MV-4-11 (cell line): Measurements from ENCODE around the gene EPHB1.
A peak's percentile ranks its signal among the peaks of the same experiment; 100 is the strongest.
"Not testable (repeated sequence)": the region's sequence is repeated elsewhere in the genome, so short reads cannot be mapped to it uniquely, and the experiment has no call there.

ENCODE experiments used
- DNase-seq: peaks from one replicate; lab custom pipeline; 2025; lab: John Stamatoyannopoulos, UW

Gene EPHB1

DNA sequence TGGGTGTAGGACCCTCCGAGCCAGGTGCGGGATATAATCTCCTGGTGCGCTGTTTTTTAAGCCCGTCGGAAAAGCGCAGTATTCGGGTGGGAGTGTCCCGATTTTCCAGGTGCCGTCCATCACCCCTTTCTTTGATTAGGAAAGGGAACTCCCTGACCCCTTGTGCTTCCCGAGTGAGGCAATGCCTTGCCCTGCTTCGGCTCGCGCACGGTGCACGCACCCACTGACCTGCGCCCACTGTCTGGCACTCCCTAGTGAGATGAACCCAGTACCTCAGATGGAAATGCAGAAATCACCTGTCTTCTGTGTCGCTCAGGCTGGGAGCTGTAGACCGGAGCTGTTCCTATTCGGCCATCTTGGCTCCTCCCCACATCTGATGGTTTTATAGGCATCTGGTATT is 210.6 kb downstream of the EPHB1 start:
- not testable (repeated sequence) for DNase-seq

DNA sequence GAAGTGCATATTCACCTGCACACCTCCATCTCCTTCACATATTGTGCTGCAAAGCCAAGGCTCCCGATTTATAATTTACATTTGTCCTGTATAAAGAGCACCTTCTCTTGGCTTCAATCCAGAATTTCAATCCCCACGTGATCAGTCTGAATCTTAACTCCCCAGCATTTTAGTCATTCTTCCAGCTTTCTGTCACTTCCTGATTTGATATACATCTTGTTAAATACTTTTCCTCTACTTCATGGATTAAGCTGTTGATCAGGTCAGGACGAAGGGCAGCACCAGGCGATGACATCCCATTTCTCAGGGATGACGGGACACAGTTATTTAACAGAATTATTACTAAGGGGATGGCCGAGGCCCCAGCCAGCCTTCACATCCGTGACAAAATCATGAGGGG is 212.5 kb downstream of the EPHB1 start:
- no peak for DNase-seq

DNA sequence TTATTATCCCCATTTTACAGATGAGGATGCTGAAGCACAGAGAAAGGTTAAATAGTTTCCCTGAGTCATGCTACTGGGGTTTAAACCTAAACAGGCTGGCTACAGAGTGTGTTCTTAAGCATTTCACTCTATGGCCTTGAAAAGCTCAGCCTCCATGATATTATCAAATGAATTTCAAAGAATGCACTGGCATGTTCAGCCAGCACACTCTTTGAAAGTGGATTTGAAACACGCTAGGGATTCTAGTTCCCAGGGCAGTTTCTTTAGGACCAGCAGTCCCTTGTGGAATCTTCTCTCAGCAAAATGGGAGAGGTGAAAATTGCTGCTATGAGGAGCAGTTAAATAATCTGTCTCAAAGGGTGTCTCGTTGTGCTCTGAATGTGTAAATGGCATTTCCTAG is 213.3 kb downstream of the EPHB1 start:
- DNase-seq: no peak

DNA sequence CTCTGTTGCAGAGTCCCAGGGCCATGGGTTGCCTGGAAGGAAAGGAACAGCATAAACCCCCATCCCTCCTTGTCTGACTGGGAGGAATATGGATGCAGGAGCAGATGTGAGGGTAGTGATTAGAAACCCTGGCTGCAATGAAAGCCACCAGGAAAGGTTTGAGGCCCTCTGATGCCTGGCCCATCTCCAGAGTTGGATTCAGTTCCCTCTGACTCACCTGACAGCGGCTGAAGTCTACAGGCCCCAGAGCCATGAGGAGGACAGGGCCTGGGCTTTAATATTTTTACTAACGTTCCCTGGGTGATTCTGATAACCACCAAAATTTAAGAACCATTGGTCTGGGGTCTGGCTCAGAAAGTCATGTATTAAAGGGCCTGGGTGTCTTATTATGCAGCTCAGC is 214.0 kb downstream of the EPHB1 start:
- no peak for DNase-seq

DNA sequence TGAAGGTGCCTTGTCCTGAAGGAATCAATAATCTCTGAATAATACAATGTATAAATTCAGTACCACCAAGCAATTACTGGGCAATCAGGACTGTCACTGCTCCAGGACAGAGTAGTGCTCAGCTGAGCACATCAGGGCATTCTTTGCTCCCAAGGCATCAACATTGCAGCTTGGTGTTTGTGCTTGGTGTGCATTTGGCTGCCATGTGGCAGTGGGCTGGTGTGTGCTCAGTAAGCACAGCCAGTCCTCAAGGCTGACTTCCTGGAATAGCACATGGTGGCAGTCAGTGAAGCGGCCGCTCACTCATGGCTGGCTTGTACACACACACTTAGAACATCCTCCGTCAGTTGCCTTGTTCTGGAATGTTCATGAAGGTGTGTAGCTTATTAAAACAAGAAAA is 217.0 kb downstream of the EPHB1 start:
- DNase-seq: no peak

DNA sequence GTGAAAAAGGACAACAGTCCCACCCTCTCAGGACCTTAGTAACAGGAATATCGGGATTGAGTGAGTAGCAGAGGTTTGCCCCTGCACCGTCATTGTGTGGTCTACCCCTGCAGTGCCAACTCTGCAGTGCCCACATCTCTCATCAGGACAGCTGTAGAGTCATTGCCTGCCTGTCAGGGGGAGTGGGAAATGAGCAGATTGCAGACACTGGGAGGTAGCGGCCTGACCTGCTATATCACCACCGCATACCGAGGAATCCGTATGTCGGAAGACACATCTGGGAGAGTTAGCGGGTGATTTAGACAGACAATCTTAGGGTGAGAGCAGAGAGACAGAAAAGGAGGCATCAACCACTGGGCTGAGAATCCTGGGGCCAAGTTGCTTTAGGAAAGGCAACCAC is 218.1 kb downstream of the EPHB1 start:
- no peak for DNase-seq

DNA sequence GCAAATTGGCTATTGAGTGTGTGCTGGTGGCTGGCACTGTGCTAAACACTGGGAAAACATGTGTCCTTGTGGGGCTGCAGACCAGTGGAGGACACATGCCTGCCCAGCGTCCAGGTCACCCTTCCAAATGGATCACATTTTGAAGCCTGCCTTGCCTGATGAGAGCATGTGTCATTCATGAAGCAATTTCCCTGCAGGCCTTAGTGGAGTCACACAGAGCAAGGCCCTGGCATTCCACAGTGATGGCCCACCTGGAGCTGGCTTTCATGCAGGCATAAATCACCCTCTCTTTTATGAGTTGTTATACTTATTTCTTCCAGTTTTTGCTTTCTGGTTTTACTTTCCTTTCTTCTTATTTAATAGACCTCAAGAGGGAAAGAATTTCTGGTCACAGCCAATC is 219.5 kb downstream of the EPHB1 start:
- DNase-seq: no peak

DNA sequence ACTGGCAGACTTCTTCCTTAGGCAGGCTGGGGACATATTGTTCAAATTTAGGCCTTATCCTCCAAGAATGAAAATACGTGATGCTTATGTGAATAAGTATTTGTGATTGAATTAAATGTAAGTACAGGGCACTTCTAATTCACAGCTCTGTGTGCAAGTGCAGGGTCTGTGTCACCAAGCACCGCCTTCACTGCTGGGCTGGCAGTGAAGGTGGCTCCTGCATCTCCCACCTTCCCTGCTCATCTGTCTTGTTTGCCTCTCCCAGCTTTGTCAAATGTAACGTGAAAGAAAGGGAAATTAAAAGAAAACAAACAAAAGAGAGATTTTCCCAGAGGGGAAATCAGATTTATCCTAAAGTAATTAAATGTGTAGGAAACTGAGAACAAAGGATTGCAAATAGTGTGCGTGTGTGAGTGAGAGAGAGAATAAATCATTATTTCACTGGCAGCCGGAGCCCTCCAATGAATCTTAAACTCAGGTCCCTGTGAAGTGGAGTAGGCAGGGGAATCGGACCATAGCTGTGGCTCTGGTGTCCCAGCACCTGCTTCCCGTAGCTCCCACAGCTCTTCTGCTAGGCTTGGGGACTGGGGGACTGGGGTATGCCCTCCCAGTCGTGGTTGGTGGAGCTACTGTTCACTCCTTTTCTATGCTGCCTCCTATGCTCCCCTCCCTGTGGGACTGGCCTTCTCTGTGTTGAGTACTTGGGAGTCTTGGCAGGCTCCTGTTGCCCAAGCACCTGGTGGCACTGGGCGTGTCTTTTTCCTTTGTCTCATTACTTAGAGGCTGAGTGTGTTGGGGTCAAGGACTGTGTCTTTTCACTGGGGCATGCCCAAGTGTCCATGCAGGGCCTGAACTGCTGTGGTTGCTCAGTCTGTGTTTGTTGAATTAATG is 222.2 kb downstream of the EPHB1 start:
- DNase-seq: no peak

DNA sequence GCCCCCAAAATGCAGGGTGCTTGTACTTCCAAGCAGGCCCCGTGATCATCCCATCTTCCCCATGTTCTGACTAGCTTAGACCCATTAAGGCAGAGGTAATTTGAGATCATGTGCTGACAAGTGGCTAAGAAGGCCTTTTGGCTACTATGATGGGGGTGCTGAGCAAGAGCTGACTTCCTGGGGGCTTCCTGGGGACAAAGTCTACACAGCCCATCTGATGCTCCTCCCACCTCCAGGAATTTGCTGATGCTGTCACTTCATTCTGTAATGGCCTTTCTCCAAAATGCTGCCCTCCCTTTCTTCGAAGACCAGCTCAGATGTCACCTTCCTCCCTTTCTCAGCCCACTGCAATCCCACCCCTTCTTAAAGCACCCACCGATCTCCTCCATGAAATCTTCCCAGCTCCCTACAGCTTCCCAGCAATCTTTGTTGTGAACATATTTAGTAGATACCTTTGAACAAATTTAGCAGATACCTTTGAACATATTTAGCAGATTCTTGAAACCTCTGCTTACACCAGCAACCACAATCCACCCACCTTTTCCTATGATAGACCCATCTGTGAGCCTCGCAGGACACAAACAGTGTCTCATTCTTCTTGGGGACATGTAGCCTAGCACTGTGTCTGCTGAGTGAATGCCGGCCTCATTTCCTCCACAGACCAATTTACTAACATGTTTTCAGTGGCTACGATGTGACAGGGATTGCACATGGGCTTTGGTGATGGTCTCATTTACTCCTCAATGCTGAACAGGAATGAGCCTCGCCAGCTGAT is 223.3 kb downstream of the EPHB1 start:
- no peak for DNase-seq

DNA sequence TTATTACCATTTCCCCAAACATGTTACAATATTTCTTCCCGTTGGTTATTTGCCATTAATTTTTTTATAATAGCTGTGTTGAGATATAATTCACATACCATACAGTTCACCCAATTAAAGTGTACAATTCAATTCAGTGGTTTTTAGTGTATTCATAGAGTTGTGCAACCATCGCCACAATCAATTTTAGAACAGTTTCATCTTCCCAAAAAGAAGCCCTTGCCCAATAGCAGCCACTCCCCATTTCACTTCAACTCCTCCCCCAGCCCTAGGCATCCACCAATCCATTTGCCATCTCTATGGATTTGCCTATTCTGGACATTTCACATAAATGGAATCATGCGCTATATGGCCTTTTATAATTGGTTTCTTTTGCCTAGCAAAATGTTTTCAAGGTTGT is 225.1 kb downstream of the EPHB1 start:
- peak; percentile 85 for DNase-seq

DNA sequence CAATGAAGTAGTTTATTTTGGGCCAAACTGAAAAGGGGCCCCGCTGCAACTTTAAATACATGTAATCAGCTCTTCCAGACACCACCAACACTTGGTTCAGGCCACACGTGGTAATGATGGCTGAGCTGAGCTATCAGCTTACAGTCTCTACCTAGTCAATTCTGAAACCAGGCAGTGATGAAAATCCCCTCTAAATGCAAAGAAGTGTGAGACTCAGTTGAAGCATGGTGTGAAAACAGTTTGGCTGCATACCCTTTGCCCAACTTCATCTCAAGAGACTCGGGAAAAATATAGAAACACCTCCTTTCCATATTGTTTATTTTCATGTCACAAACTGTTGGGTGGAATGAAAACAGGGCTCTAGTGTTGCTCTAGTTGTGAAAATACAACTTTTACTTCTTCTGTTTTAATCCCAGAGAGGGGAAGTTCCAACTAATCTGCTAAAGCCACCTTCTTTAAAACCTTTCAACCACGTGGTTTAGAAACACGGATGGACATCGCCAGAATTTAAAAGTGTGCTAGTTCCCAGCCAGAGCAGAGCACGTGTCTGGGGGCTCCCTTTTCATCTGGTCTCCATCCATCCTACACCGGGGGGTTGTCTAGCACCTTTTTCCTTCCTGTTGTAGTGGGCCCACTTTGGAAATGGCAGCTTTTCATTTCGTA is 229.1 kb downstream of the EPHB1 start:
- DNase-seq: peak; percentile 59

DNA sequence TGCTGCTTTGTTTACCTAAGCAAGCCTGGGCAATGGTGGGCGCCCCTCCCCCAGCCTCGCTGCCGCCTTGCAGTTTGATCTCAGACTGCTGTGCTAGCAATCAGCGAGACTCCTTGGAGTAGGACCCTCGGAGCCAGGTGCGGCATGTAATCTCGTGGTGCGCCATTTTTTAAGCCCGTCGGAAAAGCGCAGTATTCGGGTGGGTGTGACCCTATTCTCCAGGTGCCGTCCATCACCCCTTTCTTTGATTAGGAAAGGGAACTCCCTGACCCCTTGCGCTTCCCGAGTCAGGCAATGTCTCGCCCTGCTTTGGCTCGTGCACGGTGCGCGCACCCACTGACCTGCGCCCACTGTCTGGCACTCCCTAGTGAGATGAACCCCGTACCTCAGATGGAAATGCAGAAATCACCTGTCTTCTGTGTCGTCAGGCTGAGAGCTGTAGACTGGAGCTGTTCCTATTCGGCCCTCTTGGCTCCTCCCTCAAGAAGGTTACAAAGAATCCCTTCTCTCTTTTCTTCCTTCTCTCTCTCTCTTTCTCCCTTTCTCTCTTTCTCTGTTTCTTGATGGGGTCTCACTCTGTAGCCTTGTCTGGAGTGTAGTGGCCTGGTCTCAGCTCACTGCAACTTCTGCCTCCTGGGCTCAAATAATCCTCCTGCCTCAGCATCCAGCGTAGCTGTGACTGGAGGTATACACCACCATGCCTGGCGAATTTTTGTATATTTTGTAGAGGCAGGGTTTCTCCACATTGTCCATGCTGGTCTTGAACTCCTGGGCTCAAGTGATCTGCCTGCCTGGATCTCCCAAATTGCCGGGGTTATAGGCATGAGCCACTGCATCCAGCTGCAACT is 235.9 kb downstream of the EPHB1 start:
- not testable (repeated sequence) for DNase-seq

DNA sequence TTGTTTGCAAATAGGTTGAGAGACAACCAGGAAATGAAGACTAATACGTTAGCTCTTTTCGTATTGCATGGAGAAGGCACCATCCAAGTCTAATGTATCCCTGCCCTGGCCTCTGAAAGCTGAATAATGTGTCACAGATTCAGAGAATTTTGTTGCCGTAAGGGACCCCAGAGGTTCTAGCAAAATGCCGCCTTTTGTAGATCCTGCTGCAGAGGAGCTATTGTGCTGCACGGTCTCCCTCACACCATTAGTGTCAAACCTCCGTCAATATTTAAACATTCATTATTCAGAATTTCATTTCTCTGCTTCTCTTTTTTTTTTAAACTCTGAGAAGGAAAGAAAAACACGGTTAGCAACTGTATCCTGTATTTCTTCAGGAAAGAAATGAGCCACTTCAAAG is 238.7 kb downstream of the EPHB1 start:
- no peak for DNase-seq

DNA sequence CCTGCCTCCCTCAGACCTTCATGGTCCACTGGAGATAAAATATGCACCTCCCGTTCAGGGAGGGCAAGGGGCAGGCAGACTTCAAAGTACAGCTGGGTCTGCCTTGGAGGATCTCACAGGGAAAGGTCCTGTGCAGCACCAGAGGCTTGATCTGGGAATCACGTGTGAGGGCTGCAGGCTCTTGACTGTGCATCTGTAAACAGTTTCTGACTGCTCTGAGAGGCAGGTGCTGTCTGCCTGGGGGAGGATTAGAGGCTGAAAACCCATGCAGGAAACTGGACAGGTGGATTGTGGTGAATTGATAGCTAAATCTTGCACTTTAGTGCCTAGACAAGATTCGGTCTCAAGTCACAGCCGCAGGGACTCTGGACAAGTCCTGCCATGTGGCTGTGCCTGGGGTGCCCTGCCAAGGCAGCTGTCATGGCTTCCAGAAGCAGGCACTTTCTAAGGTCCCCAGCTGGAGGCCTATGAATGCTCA is 239.3 kb downstream of the EPHB1 start:
- DNase-seq: no peak

DNA sequence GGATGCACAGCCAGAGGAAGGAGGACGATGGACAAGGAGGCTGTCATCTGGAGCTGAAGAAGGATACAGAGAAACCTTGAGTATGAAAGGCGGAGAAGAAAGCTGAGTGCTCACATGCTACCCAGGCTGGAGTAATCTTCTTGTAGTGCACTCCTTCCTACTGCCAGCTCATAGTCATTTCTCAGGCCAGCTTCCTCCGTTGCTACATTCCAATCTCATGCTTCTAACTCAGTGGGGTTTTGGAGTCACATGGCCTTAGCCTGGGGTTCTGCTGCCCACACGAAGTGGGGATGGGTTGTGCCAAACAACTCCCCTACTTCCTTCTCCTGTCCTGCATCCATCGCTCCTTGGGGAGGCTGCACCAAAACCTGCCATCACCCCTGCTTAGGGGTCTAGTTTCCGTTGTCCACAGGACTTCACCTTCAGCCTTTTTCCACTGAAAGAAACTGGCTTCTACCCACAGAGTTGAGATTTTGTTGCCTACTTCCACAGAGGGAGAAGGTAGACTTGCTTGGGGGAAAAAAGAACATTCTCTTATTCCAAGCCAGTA is 239.9 kb downstream of the EPHB1 start:
- DNase-seq: no peak

DNA sequence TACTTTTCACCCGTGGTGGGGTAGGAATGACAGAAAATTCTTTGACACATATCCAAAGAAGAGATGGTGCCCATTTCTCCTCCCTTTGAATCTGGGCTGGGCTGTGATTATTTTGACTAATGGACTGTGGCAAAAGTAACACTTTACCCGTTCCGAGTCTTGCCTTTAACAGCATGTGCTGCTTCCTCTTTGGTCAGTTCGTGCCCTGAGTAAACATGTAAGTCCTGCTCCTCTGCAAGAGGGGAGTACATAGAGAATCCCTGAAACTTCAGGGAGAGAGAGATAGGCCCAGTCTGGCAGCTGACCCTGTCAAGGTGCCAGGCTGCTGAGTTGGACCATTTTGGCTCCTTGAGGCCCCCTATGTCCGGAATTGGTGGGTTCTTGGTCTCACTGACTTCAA is 243.1 kb downstream of the EPHB1 start:
- no peak for DNase-seq

DNA sequence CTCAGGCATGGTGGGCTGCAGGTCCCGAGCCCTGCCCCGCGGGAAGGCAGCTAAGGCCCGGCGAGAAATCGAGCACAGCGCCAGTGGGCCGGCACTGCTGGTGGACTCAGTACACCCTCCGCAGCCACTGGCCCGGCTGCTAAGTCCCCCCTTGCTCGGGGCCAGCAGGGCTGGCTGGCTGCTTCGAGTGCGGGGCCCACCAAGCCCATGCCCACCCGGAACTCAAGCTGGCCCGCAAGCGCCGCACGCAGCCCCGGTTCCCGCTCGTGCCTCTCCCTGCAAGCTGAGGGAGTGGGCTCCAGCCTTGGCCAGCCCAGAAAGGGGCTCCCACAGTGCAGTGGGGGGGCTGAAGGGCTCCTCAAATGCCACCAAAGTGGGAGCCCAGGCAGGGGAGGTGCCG is 244.5 kb downstream of the EPHB1 start:
- not testable (repeated sequence) for DNase-seq

DNA sequence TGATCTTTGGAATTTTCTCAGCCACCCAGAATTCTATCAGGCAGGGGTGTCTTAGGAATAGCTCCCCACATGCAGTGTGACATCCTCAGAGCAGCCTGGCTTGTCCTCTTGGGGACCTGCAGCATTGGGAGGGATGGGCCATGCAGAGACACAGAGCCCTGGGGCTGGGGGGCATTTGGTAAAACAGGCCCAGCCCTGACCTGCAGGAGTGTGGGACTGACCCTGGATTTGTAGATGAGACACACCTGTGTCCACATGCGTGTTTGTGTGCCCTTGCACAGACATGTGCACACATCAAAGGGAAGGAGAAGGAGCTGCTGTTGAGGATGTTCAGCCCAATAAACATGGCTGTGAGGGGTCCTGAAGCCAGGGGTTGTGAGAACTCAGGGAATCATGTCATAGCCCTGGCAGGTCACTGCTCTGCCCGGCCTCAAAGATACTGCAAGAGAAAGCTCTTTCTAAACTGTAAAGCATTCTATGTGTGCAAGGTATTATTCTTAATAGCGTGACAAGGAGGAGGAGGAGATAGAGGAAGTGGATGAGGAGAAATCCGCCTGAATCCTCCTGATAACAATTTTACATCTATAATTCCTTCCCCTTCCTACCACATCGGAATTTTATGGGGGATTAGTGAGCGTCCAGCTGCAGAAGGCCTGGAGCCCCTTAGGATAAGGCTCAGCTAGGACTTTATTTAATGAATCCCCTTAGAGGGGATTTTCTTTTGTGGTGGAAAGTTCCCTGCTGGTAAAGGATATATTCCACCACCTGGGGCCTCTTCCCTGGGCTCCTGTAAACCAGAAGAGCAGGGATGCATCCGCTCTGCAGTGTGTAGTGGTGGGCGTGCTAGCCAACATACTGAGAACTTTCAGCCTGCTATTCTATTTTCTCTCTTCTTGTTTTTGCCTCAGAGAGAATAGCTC is 245.5 kb downstream of the EPHB1 start:
- no peak for DNase-seq

DNA sequence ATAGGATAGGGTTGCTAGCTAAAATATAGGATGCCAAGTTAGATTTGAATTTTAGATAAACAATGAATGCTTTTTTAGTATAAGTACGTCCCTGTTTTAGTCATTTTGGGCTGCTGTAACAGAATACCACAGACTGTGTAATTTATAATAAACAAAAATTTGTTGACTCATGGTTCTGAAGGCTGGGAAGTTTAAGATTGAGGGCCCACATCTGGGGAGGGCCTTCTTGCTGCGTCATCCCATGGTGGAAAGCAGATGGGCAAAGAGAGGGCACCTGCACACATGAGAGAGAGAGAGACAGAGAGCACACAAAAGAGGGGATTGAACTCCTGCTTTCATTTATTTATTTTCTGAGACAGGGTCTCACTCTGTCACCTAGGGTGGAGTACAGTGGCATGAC is 246.5 kb downstream of the EPHB1 start:
- no peak for DNase-seq

DNA sequence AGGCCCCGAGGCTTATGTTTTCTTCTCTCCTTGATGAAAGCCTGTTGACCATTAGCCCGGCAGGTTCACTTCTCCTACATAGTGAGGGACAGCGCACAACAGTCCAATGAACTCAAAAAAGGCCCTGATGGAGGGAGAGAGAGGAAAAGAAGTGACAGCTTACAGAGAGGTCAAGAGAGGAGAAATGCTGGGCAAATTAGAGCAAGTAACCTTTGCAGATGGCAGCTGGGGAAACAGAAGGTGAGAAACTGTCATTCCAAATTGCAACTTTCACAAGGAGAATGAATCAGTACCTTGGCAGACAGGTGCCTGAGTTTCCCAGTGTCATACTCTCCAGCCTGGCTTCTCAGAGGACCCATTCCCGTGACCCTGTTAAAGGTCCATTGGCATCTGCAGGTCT is 252.0 kb downstream of the EPHB1 start:
- no peak for DNase-seq
